Adipocyte (in vitro differentiated cells): Measurements from ENCODE around the gene SPIB.
A peak's percentile ranks its signal among the peaks of the same experiment; 100 is the strongest.

Source experiments
- DNase-seq: peaks from one replicate; pipeline ENCODE4 v3.0.0-alpha.2; 2015; ENCODE audit warnings: low read depth
- H3K27me3 ChIP-seq: replicated peaks from 2 replicates; pipeline ENCODE4 v1.7.0; 2013; ENCODE audit warnings: mild to moderate bottlenecking, low read length, moderate library complexity; ENCODE audit not compliant: control insufficient read depth, insufficient read depth
- H3K36me3 ChIP-seq: 2 replicates; pipeline ENCODE4 v1.7.0; 2013; ENCODE audit warnings: low read length, mild to moderate bottlenecking, moderate library complexity; ENCODE audit not compliant: control insufficient read depth, insufficient read depth, severe bottlenecking
- H3K4me1 ChIP-seq: 2 replicates; pipeline ENCODE4 v1.7.0; 2013; ENCODE audit warnings: mild to moderate bottlenecking, low read length, moderate library complexity; ENCODE audit not compliant: control insufficient read depth, insufficient read depth
- H3K4me3 ChIP-seq: 2 replicates; pipeline ENCODE4 v1.7.0; 2013; ENCODE audit warnings: mild to moderate bottlenecking, low read length, moderate library complexity
- H3K9ac ChIP-seq: 2 replicates; pipeline ENCODE4 v1.7.0; 2013; ENCODE audit warnings: mild to moderate bottlenecking, low read length, moderate library complexity
- H3K9me3 ChIP-seq: 2 replicates; pipeline ENCODE4 v1.7.0; 2013; ENCODE audit warnings: mild to moderate bottlenecking, low read length, moderate library complexity; ENCODE audit not compliant: control insufficient read depth

SPIB gene

GRCh38 chr19:50413531-50413930 lies 5.2 kb upstream of the SPIB start:
- Histone ChIP-seq H3K27me3 (peaks cover 4% of the 10 kb centered on the region), H3K4me1 (no peaks in the 10 kb centered on the region), H3K4me3 (no peak overlapping the region), H3K9me3 (no peaks in the 10 kb centered on the region), H3K36me3 (peaks cover 4% of the 10 kb centered on the region), H3K9ac (no peak overlapping the region)
- no peak for DNase-seq

- Histone ChIP-seq H3K4me3 (no peak overlapping the region), H3K9me3 (no peaks in the 10 kb centered on the region)
- peak; percentile 68 for DNase-seq
Measured at GRCh38 chr19:50414864-50415660, 3.7 kb upstream of the SPIB start.

GRCh38 chr19:50415661-50416033 lies 3.1 kb upstream of the SPIB start:
- no peak for DNase-seq
- Histone ChIP-seq H3K4me1 (no peaks in the 10 kb centered on the region), H3K4me3 (no peak overlapping the region), H3K36me3 (no peaks in the 10 kb centered on the region), H3K9me3 (no peaks in the 10 kb centered on the region), H3K9ac (no peak overlapping the region), H3K27me3 (peaks cover 22% of the 10 kb centered on the region)

More at GRCh38 chr19:50414864-50415660, 3.7 kb upstream of the SPIB start:
- H3K4me1 ChIP-seq, result no peaks in the 10 kb centered on the region
- H3K36me3 ChIP-seq, result no peaks in the 10 kb centered on the region
- no peak overlapping the region for H3K9ac ChIP-seq
- peaks cover 19% of the 10 kb centered on the region for H3K27me3 ChIP-seq

- DNase-seq, result no peak
- no peaks in the 10 kb centered on the region for H3K36me3 ChIP-seq
Measured at GRCh38 chr19:50416034-50416977, 2.4 kb upstream of the SPIB start.

GRCh38 chr19:50417111-50418081 lies 1.3 kb upstream of the SPIB start:
- Histone ChIP-seq H3K4me1 (no peaks in the 10 kb centered on the region), H3K27me3 (peaks cover 29% of the 10 kb centered on the region), H3K36me3 (no peaks in the 10 kb centered on the region), H3K4me3 (no peak overlapping the region), H3K9me3 (peaks cover 2% of the 10 kb centered on the region), H3K9ac (no peak overlapping the region)
- no peak for DNase-seq

More at GRCh38 chr19:50416034-50416977, 2.4 kb upstream of the SPIB start:
- peaks cover 26% of the 10 kb centered on the region for H3K27me3 ChIP-seq
- H3K4me3 ChIP-seq, result no peak overlapping the region
- no peaks in the 10 kb centered on the region for H3K4me1 ChIP-seq
- H3K9ac ChIP-seq, result no peak overlapping the region
- H3K9me3 ChIP-seq, result peaks cover 2% of the 10 kb centered on the region

- peaks cover 2% of the 10 kb centered on the region for H3K9me3 ChIP-seq
- H3K4me1 ChIP-seq, result no peaks in the 10 kb centered on the region
- H3K9ac ChIP-seq, result no peak overlapping the region
- H3K4me3 ChIP-seq, result no peak overlapping the region
- DNase-seq, result peak; percentile 2
- H3K27me3 ChIP-seq, result peaks cover 41% of the 10 kb centered on the region
- H3K36me3 ChIP-seq, result no peaks in the 10 kb centered on the region
Measured at GRCh38 chr19:50419022-50419579, 363 bp downstream of the SPIB start.

GRCh38 chr19:50419580-50420035 lies 870 bp downstream of the SPIB start:
- peaks cover 2% of the 10 kb centered on the region for H3K9me3 ChIP-seq
- peaks cover 41% of the 10 kb centered on the region for H3K27me3 ChIP-seq
- H3K36me3 ChIP-seq, result no peaks in the 10 kb centered on the region
- no peak overlapping the region for H3K9ac ChIP-seq
- DNase-seq, result no peak
- H3K4me1 ChIP-seq, result no peaks in the 10 kb centered on the region
- no peak overlapping the region for H3K4me3 ChIP-seq

GRCh38 chr19:50420127-50420526 lies 1.4 kb downstream of the SPIB start:
- H3K36me3 ChIP-seq, result no peaks in the 10 kb centered on the region
- no peak for DNase-seq
- H3K9me3 ChIP-seq, result peaks cover 2% of the 10 kb centered on the region
- no peak overlapping the region for H3K4me3 ChIP-seq
- peaks cover 41% of the 10 kb centered on the region for H3K27me3 ChIP-seq
- H3K9ac ChIP-seq, result no peak overlapping the region
- H3K4me1 ChIP-seq, result no peaks in the 10 kb centered on the region

- Histone ChIP-seq H3K27me3 (peaks cover 41% of the 10 kb centered on the region), H3K36me3 (no peaks in the 10 kb centered on the region), H3K9ac (no peak overlapping the region), H3K9me3 (peaks cover 2% of the 10 kb centered on the region), H3K4me3 (no peak overlapping the region), H3K4me1 (no peaks in the 10 kb centered on the region)
- no peak for DNase-seq
Measured at GRCh38 chr19:50420808-50421207, 2.1 kb downstream of the SPIB start.

GRCh38 chr19:50422397-50423278 lies 3.9 kb downstream of the SPIB start:
- Histone ChIP-seq H3K9ac (no peak overlapping the region), H3K9me3 (peaks cover 2% of the 10 kb centered on the region), H3K27me3 (peaks cover 41% of the 10 kb centered on the region), H3K4me3 (no peak overlapping the region), H3K4me1 (no peaks in the 10 kb centered on the region), H3K36me3 (no peaks in the 10 kb centered on the region)
- DNase-seq, result no peak
